Measurements from ENCODE around the gene CSKMT. TPM values are rescaled to one million over a fixed set of nuclear protein-coding genes. Genes with fewer than 3 reads are reported as not detected.

CSKMT gene
- total and polyA plus RNA-seq, 10 of the 15 experiments (the other 5 are each of a cell fraction or from before 2014, with no cell fraction given): 7.0 to 213 (median 21.6) TPM

GRCh38 chr11:62671608-62672389 is 6.7 kb downstream of the CSKMT start, which contains the start of the genes LBHD1 and UQCC3 (continued):
- peak; percentile 32; the same call in 1 of the 2 replicates for TF ChIP-seq FOXM1 (IDR thresholded peaks at IDR 0.05; ENCODE audit: low read depth, low read length)
- peak; percentile 10; the same call in 1 of the 2 replicates for TF ChIP-seq CREB1 (IDR thresholded peaks at IDR 0.05; ENCODE audit: low read depth)
- TF ChIP-seq MXI1 (IDR thresholded peaks at IDR 0.05; ENCODE audit: low read depth, low read length): 0 out of 2 replicates have a peak, but pooled peaks have one; percentile 7
- TF ChIP-seq, protein P1, sequence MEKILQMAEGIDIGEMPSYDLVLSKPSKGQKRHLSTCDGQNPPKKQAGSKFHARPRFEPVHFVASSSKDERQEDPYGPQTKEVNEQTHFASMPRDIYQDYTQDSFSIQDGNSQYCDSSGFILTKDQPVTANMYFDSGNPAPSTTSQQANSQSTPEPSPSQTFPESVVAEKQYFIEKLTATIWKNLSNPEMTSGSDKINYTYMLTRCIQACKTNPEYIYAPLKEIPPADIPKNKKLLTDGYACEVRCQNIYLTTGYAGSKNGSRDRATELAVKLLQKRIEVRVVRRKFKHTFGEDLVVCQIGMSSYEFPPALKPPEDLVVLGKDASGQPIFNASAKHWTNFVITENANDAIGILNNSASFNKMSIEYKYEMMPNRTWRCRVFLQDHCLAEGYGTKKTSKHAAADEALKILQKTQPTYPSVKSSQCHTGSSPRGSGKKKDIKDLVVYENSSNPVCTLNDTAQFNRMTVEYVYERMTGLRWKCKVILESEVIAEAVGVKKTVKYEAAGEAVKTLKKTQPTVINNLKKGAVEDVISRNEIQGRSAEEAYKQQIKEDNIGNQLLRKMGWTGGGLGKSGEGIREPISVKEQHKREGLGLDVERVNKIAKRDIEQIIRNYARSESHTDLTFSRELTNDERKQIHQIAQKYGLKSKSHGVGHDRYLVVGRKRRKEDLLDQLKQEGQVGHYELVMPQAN (conservative IDR thresholded peaks at IDR 0.05): peak; percentile 62
- TF ChIP-seq TCF12 (IDR thresholded peaks at IDR 0.05; ENCODE audit: low read depth, low read length): peak; percentile 72; the same call in 1 of the 2 replicates
- TF ChIP-seq RELA (IDR thresholded peaks at IDR 0.05; ENCODE audit: borderline replicate concordance, partially characterized antibody): peak; percentile 58
- peak; percentile 90 for TF ChIP-seq PML (IDR thresholded peaks at IDR 0.05; ENCODE audit: low read length)
- TF ChIP-seq PKNOX1 (IDR thresholded peaks at IDR 0.05): peak; percentile 36; the same call in 1 of the 2 replicates
- peak; percentile 68 to 83; a peak in 3 of 4 replicates for TF ChIP-seq IKZF2 (IDR thresholded peaks at IDR 0.05)
- peak; percentile 44 for TF ChIP-seq E4F1 (IDR thresholded peaks at IDR 0.05; ENCODE audit: borderline replicate concordance, partially characterized antibody)
- 0 out of 2 replicates have a peak, but pooled peaks have one; percentile 59 for TF ChIP-seq HDGF (IDR thresholded peaks at IDR 0.05)
- peak; percentile 75 for TF ChIP-seq SMAD5 (IDR thresholded peaks at IDR 0.05; ENCODE audit: low read depth)
- TF ChIP-seq HDAC6 (IDR thresholded peaks at IDR 0.05; ENCODE audit: unreplicated experiment): no peak
- 0 out of 2 replicates have a peak, but pooled peaks have one; percentile 56 for TF ChIP-seq STAT1 (conservative IDR thresholded peaks at IDR 0.05)
- TF ChIP-seq RUNX3 (IDR thresholded peaks at IDR 0.05; ENCODE audit: low read length): peak; percentile 66
- TF ChIP-seq NR2F1 (conservative IDR thresholded peaks at IDR 0.05): peak; percentile 73
- TF ChIP-seq ZBTB40 (IDR thresholded peaks at IDR 0.05; ENCODE audit: borderline replicate concordance): peak; percentile 86; the same call in 1 of the 2 replicates
- peak; percentile 82 for TF ChIP-seq NFYB (IDR thresholded peaks at IDR 0.05; ENCODE audit: insufficient read depth, low read depth, low read length)
- peak; percentile 90; the same call in 1 of the 2 replicates for TF ChIP-seq RB1 (IDR thresholded peaks at IDR 0.05; ENCODE audit: borderline replicate concordance)
